BLaER1 (cell line): ENCODE results near the gene EPB41.
"Not testable (repeated sequence)": the region's sequence is repeated elsewhere in the genome, so short reads cannot be mapped to it uniquely, and the experiment has no call there.

Experiments used
- H3K27ac ChIP-seq: shearing (Covaris generic); formaldehyde crosslinking; 2 replicates; pipeline ENCODE4 v1.8.1; 2022
- H3K27me3 ChIP-seq: shearing (Covaris generic); formaldehyde crosslinking; 2 replicates; pipeline ENCODE4 v1.8.1; 2022
- H3K36me3 ChIP-seq: shearing (Covaris generic); formaldehyde crosslinking; 2 replicates; pipeline ENCODE4 v1.8.1; 2022
- H3K4me1 ChIP-seq: shearing (Covaris generic); formaldehyde crosslinking; 2 replicates; pipeline ENCODE4 v1.8.1; 2022
- H3K4me2 ChIP-seq: shearing (Covaris generic); formaldehyde crosslinking; 2 replicates; pipeline ENCODE4 v1.8.1; 2022
- H3K4me3 ChIP-seq: shearing (Covaris generic); formaldehyde crosslinking; 2 replicates; pipeline ENCODE4 v1.8.1; 2022
- H3K9ac ChIP-seq: shearing (Covaris generic); formaldehyde crosslinking; 2 replicates; pipeline ENCODE4 v1.8.1; 2022
- H3K9me3 ChIP-seq: shearing (Covaris generic); formaldehyde crosslinking; 2 replicates; pipeline ENCODE4 v1.8.1; 2022
- H4K20me1 ChIP-seq: shearing (Covaris generic); formaldehyde crosslinking; 2 replicates; pipeline ENCODE4 v1.8.1; 2022
- Cebpa-rat ChIP-seq: shearing (Covaris generic); IDR thresholded peaks from 2 replicates; pipeline ENCODE4 v1.8.1; 2022

Gene EPB41

GRCh38 chr1:29084196-29084521 is 169.8 kb downstream of the EPB41 start:
- no peak overlapping the region for H3K27ac ChIP-seq
- H3K9me3 ChIP-seq: no peaks in the 10 kb centered on the region
- no peaks in the 10 kb centered on the region for H3K27me3 ChIP-seq
- H3K4me1 ChIP-seq: no peaks in the 10 kb centered on the region
- peaks cover 22% of the 10 kb centered on the region for H3K36me3 ChIP-seq
- no peak overlapping the region for H3K9ac ChIP-seq
- no peak overlapping the region for H3K4me3 ChIP-seq
- H3K4me2 ChIP-seq: no peak overlapping the region
- TF ChIP-seq Cebpa-rat: no peak
- H4K20me1 ChIP-seq: no peaks in the 10 kb centered on the region

GRCh38 chr1:29090937-29091618 is 176.7 kb downstream of the EPB41 start:
- no peak overlapping the region for H3K27ac ChIP-seq
- H4K20me1 ChIP-seq: no peaks in the 10 kb centered on the region
- H3K36me3 ChIP-seq: peaks cover 58% of the 10 kb centered on the region
- no peak overlapping the region for H3K9ac ChIP-seq
- H3K27me3 ChIP-seq: no peaks in the 10 kb centered on the region
- no peak for TF ChIP-seq Cebpa-rat
- H3K4me1 ChIP-seq: no peaks in the 10 kb centered on the region
- no peak overlapping the region for H3K4me2 ChIP-seq
- peaks cover 11% of the 10 kb centered on the region for H3K9me3 ChIP-seq
- no peak overlapping the region for H3K4me3 ChIP-seq

GRCh38 chr1:29092704-29093103 is 178.3 kb downstream of the EPB41 start:
- H3K4me1 ChIP-seq, H3K9ac ChIP-seq, H3K27me3 ChIP-seq, H3K4me3 ChIP-seq, H3K27ac ChIP-seq, H3K4me2 ChIP-seq, H4K20me1 ChIP-seq: not testable (repeated sequence)
- H3K36me3 ChIP-seq: peaks cover 74% of the 10 kb centered on the region
- peaks cover 11% of the 10 kb centered on the region for H3K9me3 ChIP-seq

- Histone ChIP-seq H3K27ac (no peak overlapping the region), H3K36me3 (peaks cover 78% of the 10 kb centered on the region), H3K4me2 (no peak overlapping the region), H3K4me1 (no peaks in the 10 kb centered on the region), H3K4me3 (no peak overlapping the region), H3K9me3 (peaks cover 11% of the 10 kb centered on the region), H4K20me1 (no peaks in the 10 kb centered on the region), H3K27me3 (no peaks in the 10 kb centered on the region), H3K9ac (no peak overlapping the region)
- TF ChIP-seq Cebpa-rat: no peak
These were observed 180.1 kb downstream of the EPB41 start for GRCh38 chr1:29094433-29094832.

- Histone ChIP-seq H3K27ac (no peak overlapping the region), H3K27me3 (no peaks in the 10 kb centered on the region), H3K4me2 (no peak overlapping the region), H3K9me3 (peaks cover 11% of the 10 kb centered on the region), H3K4me3 (no peak overlapping the region), H4K20me1 (no peaks in the 10 kb centered on the region), H3K9ac (no peak overlapping the region), H3K4me1 (no peaks in the 10 kb centered on the region), H3K36me3 (peaks cover 80% of the 10 kb centered on the region)
- TF ChIP-seq Cebpa-rat: no peak
These were observed 180.6 kb downstream of the EPB41 start for GRCh38 chr1:29094954-29095353.

- H3K27me3 ChIP-seq: no peaks in the 10 kb centered on the region
- no peak overlapping the region for H3K4me3 ChIP-seq
- H3K4me1 ChIP-seq: no peaks in the 10 kb centered on the region
- peaks cover 85% of the 10 kb centered on the region for H3K36me3 ChIP-seq
- H3K9ac ChIP-seq: no peak overlapping the region
- no peak overlapping the region for H3K27ac ChIP-seq
- H3K9me3 ChIP-seq: peaks cover 11% of the 10 kb centered on the region
- H4K20me1 ChIP-seq: no peaks in the 10 kb centered on the region
- TF ChIP-seq Cebpa-rat: no peak
- no peak overlapping the region for H3K4me2 ChIP-seq
These were observed 182.0 kb downstream of the EPB41 start for GRCh38 chr1:29096231-29096886.

- Histone ChIP-seq H3K27ac (no peak overlapping the region), H3K36me3 (peaks cover 75% of the 10 kb centered on the region), H3K9ac (no peak overlapping the region), H3K27me3 (no peaks in the 10 kb centered on the region), H3K4me1 (no peaks in the 10 kb centered on the region), H4K20me1 (no peaks in the 10 kb centered on the region), H3K4me3 (no peak overlapping the region), H3K4me2 (no peak overlapping the region), H3K9me3 (no peaks in the 10 kb centered on the region)
- no peak for TF ChIP-seq Cebpa-rat
These were observed 184.9 kb downstream of the EPB41 start for GRCh38 chr1:29099286-29099685.

GRCh38 chr1:29100487-29100886 is 186.1 kb downstream of the EPB41 start:
- H3K4me3 ChIP-seq: no peak overlapping the region
- H4K20me1 ChIP-seq: no peaks in the 10 kb centered on the region
- no peak for TF ChIP-seq Cebpa-rat
- no peaks in the 10 kb centered on the region for H3K27me3 ChIP-seq
- no peak overlapping the region for H3K4me2 ChIP-seq
- H3K9ac ChIP-seq: no peak overlapping the region
- no peak overlapping the region for H3K27ac ChIP-seq
- no peaks in the 10 kb centered on the region for H3K4me1 ChIP-seq
- H3K9me3 ChIP-seq: no peaks in the 10 kb centered on the region
- peaks cover 75% of the 10 kb centered on the region for H3K36me3 ChIP-seq

- Histone ChIP-seq H3K9me3 (no peaks in the 10 kb centered on the region), H4K20me1 (no peaks in the 10 kb centered on the region), H3K27me3 (no peaks in the 10 kb centered on the region), H3K36me3 (peaks cover 70% of the 10 kb centered on the region), H3K9ac (no peak overlapping the region), H3K4me3 (no peak overlapping the region), H3K4me2 (no peak overlapping the region), H3K27ac (no peak overlapping the region), H3K4me1 (no peaks in the 10 kb centered on the region)
- TF ChIP-seq Cebpa-rat: no peak
These were observed 191.5 kb downstream of the EPB41 start for GRCh38 chr1:29105822-29106221.

- H3K4me2 ChIP-seq, H3K9me3 ChIP-seq, H3K4me3 ChIP-seq, H3K27me3 ChIP-seq, H4K20me1 ChIP-seq, H3K4me1 ChIP-seq, H3K27ac ChIP-seq, H3K9ac ChIP-seq: not testable (repeated sequence)
- H3K36me3 ChIP-seq: peaks cover 76% of the 10 kb centered on the region
These were observed 193.7 kb downstream of the EPB41 start for GRCh38 chr1:29108041-29108440.
